Nephron (organoid): ENCODE measurements around the gene MACROD2.
A peak's percentile ranks its signal among the peaks of the same experiment; 100 is the strongest.

Source experiments
- H3K27ac Mint-ChIP-seq, 3 experiments: 2 replicates each; pipeline ENCODE4 v1.8.0; 2020; ENCODE audit warnings: mixed read lengths in 3 of 3, mild to moderate bottlenecking in 2 of 3, moderate library complexity in 1 of 3
- H3K27me3 Mint-ChIP-seq: 2 replicates; pipeline ENCODE4 v1.8.0; 2021; ENCODE audit warnings: low read depth, mild to moderate bottlenecking, moderate library complexity, mixed read lengths
- H3K36me3 Mint-ChIP-seq: 2 replicates; pipeline ENCODE4 v1.8.0; 2020; ENCODE audit warnings: low read depth, mixed read lengths
- H3K4me1 Mint-ChIP-seq: 2 replicates; pipeline ENCODE4 v1.8.0; 2020; ENCODE audit warnings: mixed read lengths
- H3K4me3 Mint-ChIP-seq, 3 experiments: 2 replicates each; pipeline ENCODE4 v1.8.0; 2020; ENCODE audit warnings: mild to moderate bottlenecking in 3 of 3, mixed read lengths in 3 of 3, moderate library complexity in 2 of 3
- H3K9me3 Mint-ChIP-seq: 2 replicates; pipeline ENCODE4 v1.8.0; 2020; ENCODE audit warnings: mixed read lengths
- TF ChIP-seq, protein P1 (sequence below), 3 experiments: fragments of 200-600 bp; sonication (generic); IDR thresholded peaks; one replicate each; pipeline ENCODE4 v1.5.0; 2021; ENCODE audit warnings: antibody characterized with exemption in 3 of 3; ENCODE audit not compliant: unreplicated experiment in 3 of 3

The MACROD2 gene

DNA sequence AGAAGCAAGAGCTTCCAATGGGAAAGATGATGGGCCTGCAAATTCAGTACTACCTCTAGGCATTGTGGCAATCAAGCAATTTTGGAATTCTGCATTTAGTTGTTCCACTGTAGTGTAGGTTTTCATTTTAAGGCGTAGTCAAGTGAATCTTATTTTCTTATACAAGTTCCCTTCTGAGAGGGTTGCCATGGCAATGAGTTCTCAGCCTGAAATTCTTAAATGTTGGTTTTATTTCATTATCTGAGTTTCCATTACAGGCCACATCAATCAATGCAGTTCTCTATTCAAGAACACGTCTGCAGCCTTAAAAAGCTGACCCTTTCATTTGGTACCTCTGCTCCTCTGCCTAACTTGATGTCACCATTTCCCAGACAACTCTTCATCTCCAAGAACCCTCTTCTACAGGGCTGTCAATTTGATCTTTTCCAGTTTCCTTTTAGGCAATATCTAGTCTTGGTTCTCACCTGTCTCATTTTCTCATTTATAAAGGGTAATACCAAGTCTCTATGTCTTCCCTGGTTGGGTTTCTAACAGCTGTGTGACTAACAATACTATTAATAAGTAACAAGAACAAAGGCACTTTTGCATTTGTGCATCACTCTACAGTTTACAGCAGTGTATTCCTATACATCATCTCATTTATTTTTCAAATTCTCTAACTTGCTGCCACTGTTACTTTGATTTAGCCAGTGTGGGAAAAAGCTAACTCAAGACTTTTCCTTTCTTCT, 1240.3 kb downstream of the MACROD2 start:
- H3K27me3 Mint-ChIP-seq = no peaks in the 10 kb centered on the region
- TF ChIP-seq, protein P1, sequence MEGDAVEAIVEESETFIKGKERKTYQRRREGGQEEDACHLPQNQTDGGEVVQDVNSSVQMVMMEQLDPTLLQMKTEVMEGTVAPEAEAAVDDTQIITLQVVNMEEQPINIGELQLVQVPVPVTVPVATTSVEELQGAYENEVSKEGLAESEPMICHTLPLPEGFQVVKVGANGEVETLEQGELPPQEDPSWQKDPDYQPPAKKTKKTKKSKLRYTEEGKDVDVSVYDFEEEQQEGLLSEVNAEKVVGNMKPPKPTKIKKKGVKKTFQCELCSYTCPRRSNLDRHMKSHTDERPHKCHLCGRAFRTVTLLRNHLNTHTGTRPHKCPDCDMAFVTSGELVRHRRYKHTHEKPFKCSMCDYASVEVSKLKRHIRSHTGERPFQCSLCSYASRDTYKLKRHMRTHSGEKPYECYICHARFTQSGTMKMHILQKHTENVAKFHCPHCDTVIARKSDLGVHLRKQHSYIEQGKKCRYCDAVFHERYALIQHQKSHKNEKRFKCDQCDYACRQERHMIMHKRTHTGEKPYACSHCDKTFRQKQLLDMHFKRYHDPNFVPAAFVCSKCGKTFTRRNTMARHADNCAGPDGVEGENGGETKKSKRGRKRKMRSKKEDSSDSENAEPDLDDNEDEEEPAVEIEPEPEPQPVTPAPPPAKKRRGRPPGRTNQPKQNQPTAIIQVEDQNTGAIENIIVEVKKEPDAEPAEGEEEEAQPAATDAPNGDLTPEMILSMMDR (IDR thresholded peaks at IDR 0.05; ENCODE audit: unreplicated experiment in 3 of 3) = no peak
- H3K4me1 Mint-ChIP-seq = no peaks in the 10 kb centered on the region
- no peaks in the 10 kb centered on the region for H3K36me3 Mint-ChIP-seq
- H3K9me3 Mint-ChIP-seq = no peaks in the 10 kb centered on the region
- H3K27ac Mint-ChIP-seq = no peak overlapping the region
- no peak overlapping the region for H3K4me3 Mint-ChIP-seq

GRCh38 chr20:15236812-15237211, 1241.5 kb downstream of the MACROD2 start:
- no peak overlapping the region for H3K4me3 Mint-ChIP-seq
- no peak overlapping the region for H3K27ac Mint-ChIP-seq
- TF ChIP-seq, protein P1 (IDR thresholded peaks at IDR 0.05; ENCODE audit: unreplicated experiment in 3 of 3) = peak; percentile 21 to 24 (median 22)
- no peaks in the 10 kb centered on the region for H3K9me3 Mint-ChIP-seq
- no peaks in the 10 kb centered on the region for H3K27me3 Mint-ChIP-seq
- H3K36me3 Mint-ChIP-seq = no peaks in the 10 kb centered on the region
- no peaks in the 10 kb centered on the region for H3K4me1 Mint-ChIP-seq

DNA sequence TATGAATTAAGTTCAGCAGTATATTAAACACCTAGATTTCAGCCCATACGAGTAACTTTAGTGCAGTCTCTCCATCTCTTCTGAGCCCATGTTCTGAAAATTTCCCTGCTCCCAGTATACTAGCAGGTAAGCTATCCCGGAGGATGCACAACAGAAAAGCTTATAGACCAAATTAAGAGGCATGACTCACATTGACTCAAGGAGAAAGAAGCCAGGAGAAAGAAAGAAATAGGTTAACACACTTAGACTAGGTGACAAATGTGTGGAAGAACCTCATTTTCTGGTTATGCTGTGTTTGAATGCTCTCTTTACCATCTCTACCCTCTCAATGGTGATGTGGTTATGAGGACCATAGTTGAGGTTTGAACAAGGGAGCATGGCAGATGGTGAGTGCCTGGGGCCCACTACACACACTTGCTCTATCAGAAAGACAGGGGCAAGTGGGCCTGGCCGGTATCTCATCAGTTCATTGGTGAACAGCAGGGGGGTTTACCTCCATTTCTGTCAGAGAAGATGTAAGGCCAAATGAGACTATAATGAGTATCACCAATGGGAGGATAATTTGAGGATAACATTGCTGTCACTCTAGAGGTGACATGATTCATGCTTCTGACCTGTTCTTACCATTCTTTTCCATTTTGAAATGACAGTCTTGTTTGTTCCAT, 1244.4 kb downstream of the MACROD2 start:
- no peaks in the 10 kb centered on the region for H3K27me3 Mint-ChIP-seq
- no peaks in the 10 kb centered on the region for H3K9me3 Mint-ChIP-seq
- no peak overlapping the region for H3K27ac Mint-ChIP-seq
- no peaks in the 10 kb centered on the region for H3K36me3 Mint-ChIP-seq
- no peak overlapping the region for H3K4me3 Mint-ChIP-seq
- TF ChIP-seq, protein P1 (IDR thresholded peaks at IDR 0.05; ENCODE audit: unreplicated experiment in 3 of 3) = no peak
- H3K4me1 Mint-ChIP-seq = no peaks in the 10 kb centered on the region

DNA sequence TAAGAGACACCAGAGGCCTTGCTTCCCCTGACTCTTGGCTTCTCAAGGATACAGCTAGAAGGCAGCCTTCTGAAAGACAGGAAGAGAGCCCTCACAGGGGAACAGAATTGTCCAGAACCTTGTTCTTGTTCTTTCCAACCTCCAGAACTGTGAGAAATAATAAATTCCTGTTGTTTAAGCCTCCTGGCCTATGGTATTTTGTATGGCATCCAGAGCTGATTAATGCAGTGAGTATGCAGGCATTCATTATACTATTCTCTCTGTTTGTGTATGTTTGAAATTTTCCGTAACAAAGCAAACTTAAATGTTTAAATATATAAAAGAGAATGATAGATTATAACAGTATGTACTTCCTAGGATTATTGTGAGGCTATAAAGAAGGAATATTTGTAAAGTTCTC, 1245.5 kb downstream of the MACROD2 start:
- Mint-ChIP-seq H3K4me3 (no peak overlapping the region), H3K36me3 (no peaks in the 10 kb centered on the region), H3K4me1 (no peaks in the 10 kb centered on the region), H3K9me3 (no peaks in the 10 kb centered on the region), H3K27ac (no peak overlapping the region), H3K27me3 (no peaks in the 10 kb centered on the region)
- TF ChIP-seq, protein P1 (IDR thresholded peaks at IDR 0.05; ENCODE audit: unreplicated experiment in 3 of 3) = no peak

GRCh38 chr20:15241681-15242080, 1246.4 kb downstream of the MACROD2 start:
- no peak overlapping the region for H3K4me3 Mint-ChIP-seq
- no peaks in the 10 kb centered on the region for H3K9me3 Mint-ChIP-seq
- TF ChIP-seq, protein P1 (IDR thresholded peaks at IDR 0.05; ENCODE audit: unreplicated experiment in 3 of 3) = no peak
- no peak overlapping the region for H3K27ac Mint-ChIP-seq
- no peaks in the 10 kb centered on the region for H3K4me1 Mint-ChIP-seq
- H3K27me3 Mint-ChIP-seq = no peaks in the 10 kb centered on the region
- no peaks in the 10 kb centered on the region for H3K36me3 Mint-ChIP-seq

DNA sequence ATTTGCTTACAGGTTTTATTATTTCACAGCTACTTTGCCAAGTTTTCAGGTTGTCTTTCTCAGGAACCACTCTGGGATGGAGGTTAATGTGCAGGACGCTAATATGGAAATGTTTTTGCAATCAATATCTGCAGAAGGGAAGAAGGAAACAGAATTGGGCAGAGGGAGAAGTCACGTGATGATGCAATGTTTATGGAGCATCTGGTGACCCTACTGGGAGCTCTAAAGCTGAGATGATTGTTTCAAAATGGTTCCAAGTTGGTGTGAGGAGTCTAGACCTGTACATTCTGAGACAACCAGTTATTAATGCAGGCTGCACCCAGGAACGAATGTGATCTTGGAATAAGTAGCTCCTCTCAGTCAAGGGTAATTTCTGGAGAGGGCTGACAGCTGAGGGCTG, 1247.5 kb downstream of the MACROD2 start:
- H3K4me3 Mint-ChIP-seq = no peak overlapping the region
- H3K36me3 Mint-ChIP-seq = no peaks in the 10 kb centered on the region
- H3K27me3 Mint-ChIP-seq = no peaks in the 10 kb centered on the region
- no peak overlapping the region for H3K27ac Mint-ChIP-seq
- H3K9me3 Mint-ChIP-seq = no peaks in the 10 kb centered on the region
- TF ChIP-seq, protein P1 (IDR thresholded peaks at IDR 0.05; ENCODE audit: unreplicated experiment in 3 of 3) = no peak
- H3K4me1 Mint-ChIP-seq = no peaks in the 10 kb centered on the region
